Measurements from ENCODE around the gene ATG9B.
A peak's percentile ranks its signal among the peaks of the same experiment; 100 is the strongest.

Gene ATG9B

DNA sequence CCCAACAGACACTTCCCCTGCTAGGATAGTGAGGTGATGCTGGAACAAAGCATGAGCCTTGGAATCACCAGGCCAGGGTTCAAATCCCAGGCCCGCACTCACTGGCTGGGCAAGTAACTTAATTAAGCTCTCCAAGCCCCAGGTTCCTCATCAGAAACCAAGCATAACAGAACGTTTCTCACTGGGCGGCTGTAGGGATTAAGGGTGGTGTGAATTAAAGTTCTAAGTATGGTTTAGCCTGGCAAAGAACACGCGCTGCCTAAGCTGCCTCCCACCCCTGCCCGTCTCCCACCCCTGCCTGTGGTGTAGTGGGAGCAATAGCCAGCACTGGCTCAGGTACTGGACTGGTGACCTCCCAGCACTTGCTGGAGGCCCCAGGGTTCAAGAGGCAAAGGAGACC lies 40.7 kb upstream of the ATG9B start:
- DNase-seq (ENCODE audit: insufficient read length, low spot score) (no peak), FAIRE-seq (no peak)
- no peak for TF ChIP-seq SPI1 (IDR thresholded peaks at IDR 0.05; ENCODE audit: low read depth, low read length)

DNA sequence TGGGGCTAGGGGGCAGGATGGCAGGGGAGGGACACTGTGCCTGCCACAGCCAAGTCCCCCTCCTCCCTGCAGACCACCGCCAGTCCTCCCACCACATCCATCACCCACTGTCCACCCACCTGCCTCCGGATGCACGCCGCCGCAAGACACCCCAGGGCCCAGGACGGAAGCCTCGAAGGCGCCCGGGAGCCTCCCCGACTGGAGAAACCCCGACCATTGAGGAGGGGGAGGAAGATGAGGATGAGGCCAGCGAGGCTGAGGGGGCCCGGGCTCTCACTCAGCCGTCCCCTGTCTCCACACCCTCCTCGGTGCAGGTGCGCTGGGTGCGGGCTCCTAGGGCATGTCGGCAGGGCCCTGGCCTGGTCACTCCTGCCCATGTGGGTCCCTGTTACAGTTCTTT lies 40.2 kb upstream of the ATG9B start:
- no peak for FAIRE-seq

DNA sequence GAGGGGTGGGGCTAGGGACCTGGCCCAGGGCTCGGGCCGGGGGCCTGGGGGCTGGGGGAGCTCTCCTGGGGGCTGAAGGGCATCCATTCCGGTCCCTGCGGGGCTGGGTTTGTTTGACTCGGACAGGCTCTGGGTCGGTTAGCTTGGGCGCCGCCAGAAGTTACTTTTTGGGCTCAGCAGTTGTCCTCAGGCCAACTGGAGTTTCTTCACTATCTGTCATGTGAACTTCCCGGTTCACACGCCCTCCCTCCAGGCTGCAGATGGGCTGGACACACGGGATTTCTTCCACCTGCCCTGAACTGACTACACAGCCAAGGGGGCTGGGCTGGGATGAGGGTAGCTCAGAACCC lies 38.9 kb upstream of the ATG9B start:
- DNase-seq (ENCODE audit: insufficient read length, low spot score) (no peak), FAIRE-seq (no peak)
- TF ChIP-seq PAX5 (IDR thresholded peaks at IDR 0.05; ENCODE audit: insufficient read depth, low read length, severe bottlenecking) (no peak), POLR2AphosphoS5 (IDR thresholded peaks at IDR 0.05; ENCODE audit: low read depth, low read length) (no peak), SPI1 (IDR thresholded peaks at IDR 0.05; ENCODE audit: low read depth, low read length) (no peak), POU2F2 (IDR thresholded peaks at IDR 0.05; ENCODE audit: low read depth, low read length) (no peak), POLR2A (IDR thresholded peaks at IDR 0.05; ENCODE audit: low read depth, low read length) (no peak), TAF1 (IDR thresholded peaks at IDR 0.05; ENCODE audit: low read depth, low read length) (no peak)

More for the DNA sequence above, 40.2 kb upstream of the ATG9B start:
- TF ChIP-seq POU2F2 (IDR thresholded peaks at IDR 0.05; ENCODE audit: low read depth, low read length) (no peak), SPI1 (IDR thresholded peaks at IDR 0.05; ENCODE audit: low read depth, low read length) (no peak), PAX5 (IDR thresholded peaks at IDR 0.05; ENCODE audit: insufficient read depth, low read length, severe bottlenecking) (no peak), POLR2A (IDR thresholded peaks at IDR 0.05; ENCODE audit: low read depth, low read length) (no peak)
- DNase-seq (ENCODE audit: insufficient read length, low spot score), result no peak

DNA sequence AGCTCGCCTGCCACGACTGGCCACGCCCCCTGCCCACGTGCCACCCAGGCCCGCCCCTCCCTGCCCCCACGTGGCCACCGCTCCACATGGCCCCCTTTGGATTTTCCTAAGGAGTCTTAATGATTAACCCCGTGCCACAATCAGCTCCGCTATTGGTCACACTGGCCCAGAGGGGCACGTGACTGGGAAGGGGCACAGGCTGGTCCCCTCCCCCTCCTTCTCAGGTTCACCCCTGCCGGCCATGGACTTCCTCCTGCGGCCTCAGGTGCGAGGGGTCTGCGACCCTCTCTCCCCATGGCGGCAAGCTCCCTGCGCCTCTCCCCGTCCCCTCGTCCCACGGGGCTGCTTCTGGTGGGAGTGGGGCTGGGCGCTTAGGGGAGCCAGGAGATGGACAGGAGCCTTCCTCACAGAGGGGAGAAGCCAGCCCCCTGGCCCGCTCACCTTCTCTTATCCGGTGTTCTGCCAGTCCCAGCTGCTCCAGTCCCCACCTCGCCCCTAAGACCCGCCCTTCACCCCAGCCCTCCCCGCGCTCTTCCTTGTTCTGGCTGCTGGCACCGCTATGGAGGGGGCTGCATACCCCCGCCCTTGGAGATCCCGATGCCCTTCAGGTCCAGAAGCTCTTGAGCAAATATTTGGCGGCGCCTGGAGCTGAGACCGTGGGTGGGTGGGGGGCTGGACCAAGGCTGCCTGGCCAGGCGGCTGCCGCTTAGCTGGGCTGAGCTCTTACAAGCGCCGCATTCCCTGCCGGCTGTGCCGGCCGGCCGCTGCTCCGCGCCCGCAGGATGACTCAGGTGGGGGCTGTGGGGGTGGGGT lies 38.3 kb upstream of the ATG9B start:
- DNase-seq (ENCODE audit: insufficient read length, low spot score), result no peak
- FAIRE-seq, result no peak
- TF ChIP-seq POLR2AphosphoS5 (IDR thresholded peaks at IDR 0.05; ENCODE audit: low read depth, low read length), result no peak
- no peak for TF ChIP-seq SPI1 (IDR thresholded peaks at IDR 0.05; ENCODE audit: low read depth, low read length)
- TF ChIP-seq TAF1 (IDR thresholded peaks at IDR 0.05; ENCODE audit: low read depth, low read length), result no peak
- TF ChIP-seq POU2F2 (IDR thresholded peaks at IDR 0.05; ENCODE audit: low read depth, low read length), result no peak
- TF ChIP-seq POLR2A (IDR thresholded peaks at IDR 0.05; ENCODE audit: low read depth, low read length), result no peak
- TF ChIP-seq PAX5 (IDR thresholded peaks at IDR 0.05; ENCODE audit: insufficient read depth, low read length, severe bottlenecking), result no peak

- TF ChIP-seq POLR2AphosphoS5 (IDR thresholded peaks at IDR 0.05; ENCODE audit: low read depth, low read length) (no peak), PAX5 (IDR thresholded peaks at IDR 0.05; ENCODE audit: insufficient read depth, low read length, severe bottlenecking) (no peak), POU2F2 (IDR thresholded peaks at IDR 0.05; ENCODE audit: low read depth, low read length) (no peak), TAF1 (IDR thresholded peaks at IDR 0.05; ENCODE audit: low read depth, low read length) (no peak), SPI1 (IDR thresholded peaks at IDR 0.05; ENCODE audit: low read depth, low read length) (no peak), POLR2A (IDR thresholded peaks at IDR 0.05; ENCODE audit: low read depth, low read length) (no peak)
- DNase-seq (ENCODE audit: insufficient read length, low spot score) (no peak), FAIRE-seq (no peak)
These were observed 37.8 kb upstream of the ATG9B start for GRCh38 chr7:151062111-151062398.

GRCh38 chr7:151061213-151062110 lies 37.2 kb upstream of the ATG9B start:
- TF ChIP-seq TAF1 (IDR thresholded peaks at IDR 0.05; ENCODE audit: low read depth, low read length), result no peak
- TF ChIP-seq PAX5 (IDR thresholded peaks at IDR 0.05; ENCODE audit: insufficient read depth, low read length, severe bottlenecking), result no peak
- TF ChIP-seq POU2F2 (IDR thresholded peaks at IDR 0.05; ENCODE audit: low read depth, low read length), result no peak
- no peak for TF ChIP-seq POLR2AphosphoS5 (IDR thresholded peaks at IDR 0.05; ENCODE audit: low read depth, low read length)
- TF ChIP-seq POLR2A (IDR thresholded peaks at IDR 0.05; ENCODE audit: low read depth, low read length), result no peak
- no peak for TF ChIP-seq SPI1 (IDR thresholded peaks at IDR 0.05; ENCODE audit: low read depth, low read length)
- no peak for FAIRE-seq
- no peak for DNase-seq (ENCODE audit: insufficient read length, low spot score)

- TF ChIP-seq POLR2AphosphoS5 (IDR thresholded peaks at IDR 0.05; ENCODE audit: low read depth, low read length), result no peak
- no peak for TF ChIP-seq TAF1 (IDR thresholded peaks at IDR 0.05; ENCODE audit: low read depth, low read length)
- no peak for TF ChIP-seq POU2F2 (IDR thresholded peaks at IDR 0.05; ENCODE audit: low read depth, low read length)
- no peak for TF ChIP-seq PAX5 (IDR thresholded peaks at IDR 0.05; ENCODE audit: insufficient read depth, low read length, severe bottlenecking)
- no peak for TF ChIP-seq SPI1 (IDR thresholded peaks at IDR 0.05; ENCODE audit: low read depth, low read length)
- TF ChIP-seq POLR2A (IDR thresholded peaks at IDR 0.05; ENCODE audit: low read depth, low read length), result no peak
- DNase-seq (ENCODE audit: insufficient read length, low spot score) (no peak), FAIRE-seq (no peak)
These were observed 36.3 kb upstream of the ATG9B start for GRCh38 chr7:151060416-151061212.

GRCh38 chr7:151060113-151060415 lies 35.8 kb upstream of the ATG9B start:
- FAIRE-seq (no peak), DNase-seq (ENCODE audit: insufficient read length, low spot score) (no peak)
- TF ChIP-seq POLR2AphosphoS5 (IDR thresholded peaks at IDR 0.05; ENCODE audit: low read depth, low read length) (no peak), POU2F2 (IDR thresholded peaks at IDR 0.05; ENCODE audit: low read depth, low read length) (no peak), SPI1 (IDR thresholded peaks at IDR 0.05; ENCODE audit: low read depth, low read length) (no peak), POLR2A (IDR thresholded peaks at IDR 0.05; ENCODE audit: low read depth, low read length) (no peak), TAF1 (IDR thresholded peaks at IDR 0.05; ENCODE audit: low read depth, low read length) (no peak)

- 0 out of 2 replicates have a peak, but pooled peaks have one; percentile 13 for TF ChIP-seq SPI1 (IDR thresholded peaks at IDR 0.05; ENCODE audit: low read depth, low read length)
- no peak for TF ChIP-seq PAX5 (IDR thresholded peaks at IDR 0.05; ENCODE audit: insufficient read depth, low read length, severe bottlenecking)
- peak; percentile 73 for FAIRE-seq
- DNase-seq (ENCODE audit: insufficient read length, low spot score), result peak; percentile 96
These were observed 35.2 kb upstream of the ATG9B start, which contains the start of gene SLC4A2 for GRCh38 chr7:151059367-151060112. Gene SLC4A2, plus strand, starts transcription at chr7:151059589. Its CDS starts 2,399 bp downstream, at chr7:151061988.
